HepG2 (cell line): ENCODE data around the gene RING1. TPM values are rescaled to one million over a fixed set of nuclear protein-coding genes. Genes with fewer than 3 reads are reported as not detected.

Experiments
- CENPBD1 ChIP-seq: sonication (generic); formaldehyde crosslinking; IDR thresholded peaks from 2 replicates; pipeline ENCODE4 v1.8.0; 2022; ENCODE audit warnings: missing genetic modification reagents, low read depth, mild to moderate bottlenecking, borderline replicate concordance
- E2F2 ChIP-seq: sonication (generic); formaldehyde crosslinking; IDR thresholded peaks from 2 replicates; pipeline ENCODE4 v1.4.0; 2020; ENCODE audit warnings: missing genetic modification reagents, borderline replicate concordance
- FOXP4 ChIP-seq: sonication (generic); formaldehyde crosslinking; IDR thresholded peaks from 2 replicates; pipeline ENCODE4 v1.4.0; 2020; ENCODE audit warnings: missing genetic modification reagents
- GABPA ChIP-seq, 2 experiments: IDR thresholded peaks; 2 replicates each; pipeline ENCODE4 v1.6.1; 2011 to 2016; ENCODE audit warnings: low read depth in 2 of 2, low read length in 1 of 2, missing biosample characterization in 1 of 2, missing genetic modification characterization in 1 of 2
- GLI4 ChIP-seq: sonication (generic); formaldehyde crosslinking; IDR thresholded peaks from 2 replicates; pipeline ENCODE4 v1.5.1; 2020; ENCODE audit warnings: missing genetic modification reagents, mild to moderate bottlenecking, moderate library complexity, borderline replicate concordance
- KAT8 ChIP-seq: IDR thresholded peaks from 2 replicates; pipeline ENCODE4 v1.6.1; 2016; ENCODE audit warnings: missing genetic modification reagents, missing compliant biosample characterization
- NFRKB ChIP-seq: fragments of 450-650 bp; IDR thresholded peaks from 2 replicates; pipeline ENCODE4 v1.6.1; 2017
- NR1H2 ChIP-seq: sonication (generic); formaldehyde crosslinking; IDR thresholded peaks from 2 replicates; pipeline ENCODE4 v1.8.1; 2022; ENCODE audit warnings: low read depth, missing genetic modification reagents, borderline replicate concordance
- TBL1XR1 ChIP-seq: fragments of 150-350 bp; IDR thresholded peaks from 2 replicates; pipeline ENCODE4 v1.6.1; 2014; ENCODE audit warnings: borderline replicate concordance, low read length; ENCODE audit not compliant: partially characterized antibody
- USF2 ChIP-seq, 2 experiments: sonication (generic) in 1 of 2; formaldehyde crosslinking in 1 of 2; IDR thresholded peaks; 2 replicates each; pipeline versions ENCODE4 v1.5.1 to v1.6.1; 2011 to 2020; ENCODE audit warnings: borderline replicate concordance in 1 of 2, low read depth in 1 of 2, low read length in 1 of 2, mild to moderate bottlenecking in 1 of 2, missing genetic modification reagents in 1 of 2, moderate library complexity in 1 of 2
- ZFP90 ChIP-seq: sonication (generic); formaldehyde crosslinking; IDR thresholded peaks from 2 replicates; pipeline ENCODE4 v1.8.0; 2022; ENCODE audit warnings: missing genetic modification reagents, mild to moderate bottlenecking, inconsistent platforms, borderline replicate concordance
- ZNF101 ChIP-seq: sonication (generic); formaldehyde crosslinking; IDR thresholded peaks from 2 replicates; pipeline ENCODE4 v1.4.0; 2020; ENCODE audit warnings: mild to moderate bottlenecking, low read depth, missing genetic modification reagents, borderline replicate concordance
- ZNF124 ChIP-seq: sonication (generic); formaldehyde crosslinking; IDR thresholded peaks from 2 replicates; pipeline ENCODE4 v1.4.0; 2020; ENCODE audit warnings: missing genetic modification reagents
- ZNF331 ChIP-seq: sonication (generic); formaldehyde crosslinking; IDR thresholded peaks from 2 replicates; pipeline ENCODE4 v1.4.0; 2020; ENCODE audit warnings: missing genetic modification reagents
- ZNF543 ChIP-seq: sonication (generic); formaldehyde crosslinking; IDR thresholded peaks from 2 replicates; pipeline ENCODE4 v1.4.0; 2020; ENCODE audit warnings: mild to moderate bottlenecking, missing genetic modification reagents
- ZNF577 ChIP-seq: sonication (generic); formaldehyde crosslinking; IDR thresholded peaks from 2 replicates; pipeline ENCODE4 v1.4.0; 2020; ENCODE audit warnings: mild to moderate bottlenecking, low read depth, missing genetic modification reagents, borderline replicate concordance
- polyA plus RNA-seq, 8 experiments: library from polyadenylated mRNA; depleted of rRNA in 3 of 8; stranded (reverse) in 7 of 8; unstranded in 1 of 8; fragments of >200 nt; fragmentation: Illumina TruSeq in 4 of 8; extraction: Trizol in 4 of 8; gene quantifications; 2 replicates each; pipeline versions ENCODE4 v1.2.1 to v1.2.3, GENCODE V29; 2011 to 2016; ENCODE audit warnings: low read depth in 4 of 8, missing spikeins in 1 of 8, mixed read lengths in 1 of 8; ENCODE audit not compliant: insufficient read depth in 1 of 8
- total RNA-seq, 5 experiments: library from RNA; depleted of rRNA; stranded (reverse); fragments of >200 nt; fragmentation: Illumina TruSeq; extraction: Trizol; gene quantifications; 2 replicates each; pipeline ENCODE4 v1.2.3, GENCODE V29; 2016; ENCODE audit warnings: low read depth in 1 of 5
- TF ChIP-seq, protein P1 (sequence below), 2 experiments: IDR thresholded peaks; 2 replicates each; pipeline ENCODE4 v1.6.1; 2011 to 2012; ENCODE audit warnings: low read length in 2 of 2, borderline replicate concordance in 1 of 2, low read depth in 1 of 2, mild to moderate bottlenecking in 1 of 2, moderate library complexity in 1 of 2

RING1 gene
- total and polyA plus RNA-seq, 2 of the 13 experiments (the other 11 are each of a cell fraction or from before 2014, with no cell fraction given), result 23.9 to 33.6 TPM

DNA sequence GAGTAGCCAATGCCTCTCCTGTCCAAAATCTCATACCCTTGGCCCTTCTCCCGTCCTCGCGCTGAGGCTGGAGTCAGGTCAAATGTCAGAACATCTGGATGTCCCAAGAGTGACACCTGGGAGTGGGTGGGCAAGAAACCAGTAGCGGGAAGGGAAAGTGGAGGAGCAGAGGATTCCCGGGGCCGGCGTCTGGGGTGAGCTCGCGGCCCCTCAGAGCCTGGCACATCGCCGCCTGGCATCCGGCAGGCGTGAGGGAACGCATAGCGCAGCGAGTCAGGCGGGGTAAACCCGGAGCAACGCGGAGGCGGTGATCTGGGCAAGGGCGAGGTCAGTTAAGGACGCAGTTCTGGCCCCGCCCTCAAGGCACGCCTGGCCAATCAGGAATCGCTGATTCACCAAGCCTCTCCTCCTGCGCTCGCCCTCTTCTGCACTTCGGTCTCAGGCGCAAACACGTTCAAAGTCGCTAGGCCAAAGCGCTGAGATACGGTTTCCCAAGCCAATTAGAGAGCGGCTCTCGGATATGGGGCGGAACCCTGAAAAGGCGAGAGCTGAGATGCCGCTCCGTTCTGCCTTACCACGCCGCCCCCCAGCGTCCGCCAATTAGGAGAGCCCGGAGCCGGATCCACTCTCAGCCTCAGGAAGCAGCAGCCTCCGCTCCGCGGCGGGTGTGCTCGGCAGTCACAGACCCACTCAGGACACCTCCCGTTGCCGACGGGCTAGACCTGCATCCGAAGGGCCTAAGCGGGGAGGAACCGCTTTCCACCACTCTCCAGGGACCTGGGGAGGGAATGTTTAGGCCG is 40.8 kb downstream of the RING1 start (continued):
- TF ChIP-seq FOXP4 (CRISPR knock-in tag) (no peak), GABPA (IDR thresholded peaks at IDR 0.05; ENCODE audit: low read depth, low read length) (peak; percentile 45), GABPA (CRISPR knock-in tag; IDR thresholded peaks at IDR 0.05; ENCODE audit: low read depth) (peak; percentile 82), ZNF124 (CRISPR knock-in tag) (no peak), ZFP90 (peak; percentile 94), NR1H2 (no peak), ZNF331 (CRISPR knock-in tag) (peak; percentile 38; the same call in 1 of the 2 replicates), USF2 (IDR thresholded peaks at IDR 0.05; ENCODE audit: low read depth, low read length) (no peak), USF2 (CRISPR knock-in tag; IDR thresholded peaks at IDR 0.05; ENCODE audit: borderline replicate concordance) (peak; percentile 24; the same call in 1 of the 2 replicates), CENPBD1 (CRISPR knock-in tag) (no peak), ZNF101 (CRISPR knock-in tag) (no peak; the same call in 1 of the 2 replicates), ZNF577 (CRISPR knock-in tag) (no peak), KAT8 (CRISPR knock-in tag) (peak; percentile 80), TBL1XR1 (peak; percentile 24), NFRKB (no peak), E2F2 (CRISPR knock-in tag) (no peak; the same call in 1 of the 2 replicates), ZNF543 (peak; percentile 81), GLI4 (CRISPR knock-in tag) (no peak)
- TF ChIP-seq, protein P1, sequence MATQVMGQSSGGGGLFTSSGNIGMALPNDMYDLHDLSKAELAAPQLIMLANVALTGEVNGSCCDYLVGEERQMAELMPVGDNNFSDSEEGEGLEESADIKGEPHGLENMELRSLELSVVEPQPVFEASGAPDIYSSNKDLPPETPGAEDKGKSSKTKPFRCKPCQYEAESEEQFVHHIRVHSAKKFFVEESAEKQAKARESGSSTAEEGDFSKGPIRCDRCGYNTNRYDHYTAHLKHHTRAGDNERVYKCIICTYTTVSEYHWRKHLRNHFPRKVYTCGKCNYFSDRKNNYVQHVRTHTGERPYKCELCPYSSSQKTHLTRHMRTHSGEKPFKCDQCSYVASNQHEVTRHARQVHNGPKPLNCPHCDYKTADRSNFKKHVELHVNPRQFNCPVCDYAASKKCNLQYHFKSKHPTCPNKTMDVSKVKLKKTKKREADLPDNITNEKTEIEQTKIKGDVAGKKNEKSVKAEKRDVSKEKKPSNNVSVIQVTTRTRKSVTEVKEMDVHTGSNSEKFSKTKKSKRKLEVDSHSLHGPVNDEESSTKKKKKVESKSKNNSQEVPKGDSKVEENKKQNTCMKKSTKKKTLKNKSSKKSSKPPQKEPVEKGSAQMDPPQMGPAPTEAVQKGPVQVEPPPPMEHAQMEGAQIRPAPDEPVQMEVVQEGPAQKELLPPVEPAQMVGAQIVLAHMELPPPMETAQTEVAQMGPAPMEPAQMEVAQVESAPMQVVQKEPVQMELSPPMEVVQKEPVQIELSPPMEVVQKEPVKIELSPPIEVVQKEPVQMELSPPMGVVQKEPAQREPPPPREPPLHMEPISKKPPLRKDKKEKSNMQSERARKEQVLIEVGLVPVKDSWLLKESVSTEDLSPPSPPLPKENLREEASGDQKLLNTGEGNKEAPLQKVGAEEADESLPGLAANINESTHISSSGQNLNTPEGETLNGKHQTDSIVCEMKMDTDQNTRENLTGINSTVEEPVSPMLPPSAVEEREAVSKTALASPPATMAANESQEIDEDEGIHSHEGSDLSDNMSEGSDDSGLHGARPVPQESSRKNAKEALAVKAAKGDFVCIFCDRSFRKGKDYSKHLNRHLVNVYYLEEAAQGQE (IDR thresholded peaks at IDR 0.05; ENCODE audit: borderline replicate concordance in 1 of 2, low read depth in 1 of 2, low read length in 2 of 2), result 0 out of 4 replicates have a peak, but pooled peaks of 1 of the 2 experiments have one; percentile 11
